K562 (cell line): Measurements from ENCODE around the gene NEU3. TPM values are rescaled to one million over a fixed set of nuclear protein-coding genes. Genes with fewer than 3 reads are reported as not detected.
A peak's percentile ranks its signal among the peaks of the same experiment; 100 is the strongest.

ENCODE experiments used
- ATF1 ChIP-seq, 2 experiments: fragments of 450-650 bp in 1 of 2; IDR thresholded peaks; 2 replicates each; pipeline ENCODE4 v1.6.1; 2016; ENCODE audit warnings: missing compliant biosample characterization in 1 of 2, missing genetic modification characterization in 1 of 2
- RAD21 ChIP-seq, 2 experiments: fragments of 250-450 bp in 1 of 2; fragments of 450-650 bp in 1 of 2; sonication (Bioruptor Pico) in 1 of 2; formaldehyde crosslinking in 1 of 2; IDR thresholded peaks in 1 of 2; conservative IDR thresholded peaks in 1 of 2; 2 replicates each; pipeline versions ENCODE4 v1.4.0 to v1.8.0; 2020 to 2022; ENCODE audit warnings: mild to moderate bottlenecking in 2 of 2, moderate library complexity in 1 of 2
- RBM22 ChIP-seq: fragments of 200-400 bp; formaldehyde crosslinking; IDR thresholded peaks from 2 replicates; pipeline ENCODE4 v1.6.1; 2018; ENCODE audit warnings: low read length, low read depth; ENCODE audit not compliant: poor library complexity, severe bottlenecking
- ZNF121 ChIP-seq: sonication (generic); formaldehyde crosslinking; conservative IDR thresholded peaks from 2 replicates; pipeline ENCODE4 v1.8.0; 2022; ENCODE audit warnings: missing genetic modification reagents
- ZNF134 ChIP-seq: fragments of 250-450 bp; sonication (Bioruptor Pico); conservative IDR thresholded peaks from 2 replicates; pipeline ENCODE4 v1.4.0; 2020
- polyA plus RNA-seq, 8 experiments: library from polyadenylated mRNA; depleted of rRNA in 4 of 8; stranded (reverse) in 5 of 8; unstranded in 3 of 8; fragments of >200 nt; fragmentation: Nextera tagmentation in 2 of 8; fragmentation: Illumina TruSeq in 1 of 8; extraction: Ambion mirVana in 2 of 8; extraction: Trizol in 1 of 8; gene quantifications; 2 replicates each; pipeline versions ENCODE4 v1.2.1 to v1.2.3, GENCODE V29; 2011 to 2014; ENCODE audit warnings: inconsistent platforms in 1 of 8, missing spikeins in 1 of 8
- total RNA-seq, 7 experiments: library from RNA; depleted of rRNA in 6 of 7; stranded (reverse); fragments of >200 nt in 6 of 7; fragmentation: Illumina TruSeq in 2 of 7; extraction: Trizol in 2 of 7; gene quantifications; 2 replicates each; pipeline versions ENCODE4 v1.2.1 to v1.2.3, GENCODE V29; 2011 to 2021; ENCODE audit warnings: low replicate concordance in 1 of 7
- TF ChIP-seq, protein P1 (sequence below): fragments of 200-600 bp; sonication (generic); IDR thresholded peaks from one replicate; pipeline ENCODE4 v1.6.1; 2012; ENCODE audit warnings: mild to moderate bottlenecking, low read depth, low read length, inconsistent platforms
- TF ChIP-seq, protein P2 (sequence below), 2 experiments: fragments of 450-650 bp in 1 of 2; IDR thresholded peaks; 2 replicates each; pipeline ENCODE4 v1.6.1; 2011 to 2017; ENCODE audit warnings: low read depth in 2 of 2, antibody characterized with exemption in 1 of 2, borderline replicate concordance in 1 of 2, low read length in 1 of 2, mild to moderate bottlenecking in 1 of 2, mixed read lengths in 1 of 2; ENCODE audit not compliant: control insufficient read depth in 1 of 2
- TF ChIP-seq, protein P3 (sequence below): fragments of 450-650 bp; IDR thresholded peaks from 2 replicates; pipeline ENCODE4 v1.6.1; 2017; ENCODE audit warnings: antibody characterized with exemption

NEU3 gene
- total and polyA plus RNA-seq, 9 of the 15 experiments (the other 6 are each of a cell fraction or from before 2014, with no cell fraction given): 6.2 to 41.3 (median 31.1) TPM

DNA sequence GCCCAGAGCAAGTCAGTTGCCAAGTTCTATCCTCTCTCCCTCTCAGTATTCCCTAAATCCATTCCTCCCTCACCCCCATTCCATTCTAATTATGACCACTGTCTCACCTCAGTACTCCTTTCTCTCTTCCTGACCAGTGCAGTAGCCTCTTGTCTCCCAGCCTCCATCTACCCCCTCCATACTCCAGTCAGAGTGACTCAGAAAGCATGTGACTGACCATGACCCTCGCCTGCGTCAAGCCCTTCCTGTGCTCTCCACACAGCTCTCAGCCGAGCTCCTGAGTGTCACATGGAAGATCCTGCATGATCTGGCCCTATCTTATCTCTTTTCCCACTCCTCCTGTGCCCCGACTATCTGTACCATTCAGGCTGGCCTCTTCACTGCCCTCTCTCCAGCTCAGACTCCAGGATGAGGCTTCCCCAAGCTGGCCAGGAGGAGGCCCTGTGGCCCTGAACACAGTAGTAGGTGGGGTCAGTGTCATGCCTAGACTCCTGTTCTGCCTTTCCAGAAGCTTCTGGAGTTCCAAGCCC, 42.6 kb downstream of the NEU3 start (continued):
- TF ChIP-seq, protein P1, sequence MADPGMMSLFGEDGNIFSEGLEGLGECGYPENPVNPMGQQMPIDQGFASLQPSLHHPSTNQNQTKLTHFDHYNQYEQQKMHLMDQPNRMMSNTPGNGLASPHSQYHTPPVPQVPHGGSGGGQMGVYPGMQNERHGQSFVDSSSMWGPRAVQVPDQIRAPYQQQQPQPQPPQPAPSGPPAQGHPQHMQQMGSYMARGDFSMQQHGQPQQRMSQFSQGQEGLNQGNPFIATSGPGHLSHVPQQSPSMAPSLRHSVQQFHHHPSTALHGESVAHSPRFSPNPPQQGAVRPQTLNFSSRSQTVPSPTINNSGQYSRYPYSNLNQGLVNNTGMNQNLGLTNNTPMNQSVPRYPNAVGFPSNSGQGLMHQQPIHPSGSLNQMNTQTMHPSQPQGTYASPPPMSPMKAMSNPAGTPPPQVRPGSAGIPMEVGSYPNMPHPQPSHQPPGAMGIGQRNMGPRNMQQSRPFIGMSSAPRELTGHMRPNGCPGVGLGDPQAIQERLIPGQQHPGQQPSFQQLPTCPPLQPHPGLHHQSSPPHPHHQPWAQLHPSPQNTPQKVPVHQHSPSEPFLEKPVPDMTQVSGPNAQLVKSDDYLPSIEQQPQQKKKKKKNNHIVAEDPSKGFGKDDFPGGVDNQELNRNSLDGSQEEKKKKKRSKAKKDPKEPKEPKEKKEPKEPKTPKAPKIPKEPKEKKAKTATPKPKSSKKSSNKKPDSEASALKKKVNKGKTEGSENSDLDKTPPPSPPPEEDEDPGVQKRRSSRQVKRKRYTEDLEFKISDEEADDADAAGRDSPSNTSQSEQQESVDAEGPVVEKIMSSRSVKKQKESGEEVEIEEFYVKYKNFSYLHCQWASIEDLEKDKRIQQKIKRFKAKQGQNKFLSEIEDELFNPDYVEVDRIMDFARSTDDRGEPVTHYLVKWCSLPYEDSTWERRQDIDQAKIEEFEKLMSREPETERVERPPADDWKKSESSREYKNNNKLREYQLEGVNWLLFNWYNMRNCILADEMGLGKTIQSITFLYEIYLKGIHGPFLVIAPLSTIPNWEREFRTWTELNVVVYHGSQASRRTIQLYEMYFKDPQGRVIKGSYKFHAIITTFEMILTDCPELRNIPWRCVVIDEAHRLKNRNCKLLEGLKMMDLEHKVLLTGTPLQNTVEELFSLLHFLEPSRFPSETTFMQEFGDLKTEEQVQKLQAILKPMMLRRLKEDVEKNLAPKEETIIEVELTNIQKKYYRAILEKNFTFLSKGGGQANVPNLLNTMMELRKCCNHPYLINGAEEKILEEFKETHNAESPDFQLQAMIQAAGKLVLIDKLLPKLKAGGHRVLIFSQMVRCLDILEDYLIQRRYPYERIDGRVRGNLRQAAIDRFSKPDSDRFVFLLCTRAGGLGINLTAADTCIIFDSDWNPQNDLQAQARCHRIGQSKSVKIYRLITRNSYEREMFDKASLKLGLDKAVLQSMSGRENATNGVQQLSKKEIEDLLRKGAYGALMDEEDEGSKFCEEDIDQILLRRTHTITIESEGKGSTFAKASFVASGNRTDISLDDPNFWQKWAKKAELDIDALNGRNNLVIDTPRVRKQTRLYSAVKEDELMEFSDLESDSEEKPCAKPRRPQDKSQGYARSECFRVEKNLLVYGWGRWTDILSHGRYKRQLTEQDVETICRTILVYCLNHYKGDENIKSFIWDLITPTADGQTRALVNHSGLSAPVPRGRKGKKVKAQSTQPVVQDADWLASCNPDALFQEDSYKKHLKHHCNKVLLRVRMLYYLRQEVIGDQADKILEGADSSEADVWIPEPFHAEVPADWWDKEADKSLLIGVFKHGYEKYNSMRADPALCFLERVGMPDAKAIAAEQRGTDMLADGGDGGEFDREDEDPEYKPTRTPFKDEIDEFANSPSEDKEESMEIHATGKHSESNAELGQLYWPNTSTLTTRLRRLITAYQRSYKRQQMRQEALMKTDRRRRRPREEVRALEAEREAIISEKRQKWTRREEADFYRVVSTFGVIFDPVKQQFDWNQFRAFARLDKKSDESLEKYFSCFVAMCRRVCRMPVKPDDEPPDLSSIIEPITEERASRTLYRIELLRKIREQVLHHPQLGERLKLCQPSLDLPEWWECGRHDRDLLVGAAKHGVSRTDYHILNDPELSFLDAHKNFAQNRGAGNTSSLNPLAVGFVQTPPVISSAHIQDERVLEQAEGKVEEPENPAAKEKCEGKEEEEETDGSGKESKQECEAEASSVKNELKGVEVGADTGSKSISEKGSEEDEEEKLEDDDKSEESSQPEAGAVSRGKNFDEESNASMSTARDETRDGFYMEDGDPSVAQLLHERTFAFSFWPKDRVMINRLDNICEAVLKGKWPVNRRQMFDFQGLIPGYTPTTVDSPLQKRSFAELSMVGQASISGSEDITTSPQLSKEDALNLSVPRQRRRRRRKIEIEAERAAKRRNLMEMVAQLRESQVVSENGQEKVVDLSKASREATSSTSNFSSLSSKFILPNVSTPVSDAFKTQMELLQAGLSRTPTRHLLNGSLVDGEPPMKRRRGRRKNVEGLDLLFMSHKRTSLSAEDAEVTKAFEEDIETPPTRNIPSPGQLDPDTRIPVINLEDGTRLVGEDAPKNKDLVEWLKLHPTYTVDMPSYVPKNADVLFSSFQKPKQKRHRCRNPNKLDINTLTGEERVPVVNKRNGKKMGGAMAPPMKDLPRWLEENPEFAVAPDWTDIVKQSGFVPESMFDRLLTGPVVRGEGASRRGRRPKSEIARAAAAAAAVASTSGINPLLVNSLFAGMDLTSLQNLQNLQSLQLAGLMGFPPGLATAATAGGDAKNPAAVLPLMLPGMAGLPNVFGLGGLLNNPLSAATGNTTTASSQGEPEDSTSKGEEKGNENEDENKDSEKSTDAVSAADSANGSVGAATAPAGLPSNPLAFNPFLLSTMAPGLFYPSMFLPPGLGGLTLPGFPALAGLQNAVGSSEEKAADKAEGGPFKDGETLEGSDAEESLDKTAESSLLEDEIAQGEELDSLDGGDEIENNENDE: no peak
- TF ChIP-seq RBM22 (no peak), ATF1 (CRISPR knock-in tag; IDR thresholded peaks at IDR 0.05) (no peak), ATF1 (tag; IDR thresholded peaks at IDR 0.05) (peak; percentile 88), ZNF134 (no peak), ZNF121 (no peak), RAD21 (CRISPR knock-in tag; conservative IDR thresholded peaks at IDR 0.05 in 1 of 2, IDR thresholded peaks at IDR 0.05 in 1 of 2) (peak; percentile 57 to 64; a peak in 3 of 4 replicates)
- TF ChIP-seq, protein P2, sequence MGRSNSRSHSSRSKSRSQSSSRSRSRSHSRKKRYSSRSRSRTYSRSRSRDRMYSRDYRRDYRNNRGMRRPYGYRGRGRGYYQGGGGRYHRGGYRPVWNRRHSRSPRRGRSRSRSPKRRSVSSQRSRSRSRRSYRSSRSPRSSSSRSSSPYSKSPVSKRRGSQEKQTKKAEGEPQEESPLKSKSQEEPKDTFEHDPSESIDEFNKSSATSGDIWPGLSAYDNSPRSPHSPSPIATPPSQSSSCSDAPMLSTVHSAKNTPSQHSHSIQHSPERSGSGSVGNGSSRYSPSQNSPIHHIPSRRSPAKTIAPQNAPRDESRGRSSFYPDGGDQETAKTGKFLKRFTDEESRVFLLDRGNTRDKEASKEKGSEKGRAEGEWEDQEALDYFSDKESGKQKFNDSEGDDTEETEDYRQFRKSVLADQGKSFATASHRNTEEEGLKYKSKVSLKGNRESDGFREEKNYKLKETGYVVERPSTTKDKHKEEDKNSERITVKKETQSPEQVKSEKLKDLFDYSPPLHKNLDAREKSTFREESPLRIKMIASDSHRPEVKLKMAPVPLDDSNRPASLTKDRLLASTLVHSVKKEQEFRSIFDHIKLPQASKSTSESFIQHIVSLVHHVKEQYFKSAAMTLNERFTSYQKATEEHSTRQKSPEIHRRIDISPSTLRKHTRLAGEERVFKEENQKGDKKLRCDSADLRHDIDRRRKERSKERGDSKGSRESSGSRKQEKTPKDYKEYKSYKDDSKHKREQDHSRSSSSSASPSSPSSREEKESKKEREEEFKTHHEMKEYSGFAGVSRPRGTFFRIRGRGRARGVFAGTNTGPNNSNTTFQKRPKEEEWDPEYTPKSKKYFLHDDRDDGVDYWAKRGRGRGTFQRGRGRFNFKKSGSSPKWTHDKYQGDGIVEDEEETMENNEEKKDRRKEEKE (IDR thresholded peaks at IDR 0.05; ENCODE audit: borderline replicate concordance in 1 of 2, control insufficient read depth in 1 of 2, low read depth in 2 of 2, low read length in 1 of 2): no peak
- TF ChIP-seq, protein P3, sequence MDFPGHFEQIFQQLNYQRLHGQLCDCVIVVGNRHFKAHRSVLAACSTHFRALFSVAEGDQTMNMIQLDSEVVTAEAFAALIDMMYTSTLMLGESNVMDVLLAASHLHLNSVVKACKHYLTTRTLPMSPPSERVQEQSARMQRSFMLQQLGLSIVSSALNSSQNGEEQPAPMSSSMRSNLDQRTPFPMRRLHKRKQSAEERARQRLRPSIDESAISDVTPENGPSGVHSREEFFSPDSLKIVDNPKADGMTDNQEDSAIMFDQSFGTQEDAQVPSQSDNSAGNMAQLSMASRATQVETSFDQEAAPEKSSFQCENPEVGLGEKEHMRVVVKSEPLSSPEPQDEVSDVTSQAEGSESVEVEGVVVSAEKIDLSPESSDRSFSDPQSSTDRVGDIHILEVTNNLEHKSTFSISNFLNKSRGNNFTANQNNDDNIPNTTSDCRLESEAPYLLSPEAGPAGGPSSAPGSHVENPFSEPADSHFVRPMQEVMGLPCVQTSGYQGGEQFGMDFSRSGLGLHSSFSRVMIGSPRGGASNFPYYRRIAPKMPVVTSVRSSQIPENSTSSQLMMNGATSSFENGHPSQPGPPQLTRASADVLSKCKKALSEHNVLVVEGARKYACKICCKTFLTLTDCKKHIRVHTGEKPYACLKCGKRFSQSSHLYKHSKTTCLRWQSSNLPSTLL: 0 out of 2 replicates have a peak, but pooled peaks have one; percentile 22
